HG03095 (cell line): Measurements from ENCODE around the gene FARSA.
"Not testable (repeated sequence)": the region's sequence is repeated elsewhere in the genome, so short reads cannot be mapped to it uniquely, and the experiment has no call there.

Source experiments
- ATAC-seq: cut with Tn5 transposase; IDR thresholded peaks from one replicate; pipeline ENCODE4 v1.9.1; 2021; ENCODE audit warnings: moderate library complexity; ENCODE audit not compliant: unreplicated experiment

Gene FARSA

DNA sequence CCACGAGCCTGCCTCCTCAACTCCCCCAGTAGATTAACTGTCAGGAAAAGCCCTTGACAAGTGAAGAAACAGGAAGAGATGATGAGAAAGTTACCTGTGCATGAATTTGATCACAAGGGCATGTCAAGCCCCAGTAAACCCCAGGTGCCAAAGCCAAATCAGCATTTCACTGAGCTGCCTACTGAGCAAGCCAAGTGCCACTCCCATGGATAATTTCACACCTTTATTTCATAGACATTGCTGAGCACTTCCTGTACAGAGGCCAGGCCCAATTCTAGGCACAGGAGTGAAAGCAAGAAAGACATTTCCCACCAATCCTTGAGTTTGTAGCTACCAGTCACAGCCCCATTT lies 21.1 kb upstream of the FARSA start:
- no peak for ATAC-seq

- no peak for ATAC-seq
Observed at GRCh38 chr19:12953799-12954611, 20.5 kb upstream of the FARSA start.

GRCh38 chr19:12953138-12953798 lies 19.8 kb upstream of the FARSA start:
- ATAC-seq, result no peak

DNA sequence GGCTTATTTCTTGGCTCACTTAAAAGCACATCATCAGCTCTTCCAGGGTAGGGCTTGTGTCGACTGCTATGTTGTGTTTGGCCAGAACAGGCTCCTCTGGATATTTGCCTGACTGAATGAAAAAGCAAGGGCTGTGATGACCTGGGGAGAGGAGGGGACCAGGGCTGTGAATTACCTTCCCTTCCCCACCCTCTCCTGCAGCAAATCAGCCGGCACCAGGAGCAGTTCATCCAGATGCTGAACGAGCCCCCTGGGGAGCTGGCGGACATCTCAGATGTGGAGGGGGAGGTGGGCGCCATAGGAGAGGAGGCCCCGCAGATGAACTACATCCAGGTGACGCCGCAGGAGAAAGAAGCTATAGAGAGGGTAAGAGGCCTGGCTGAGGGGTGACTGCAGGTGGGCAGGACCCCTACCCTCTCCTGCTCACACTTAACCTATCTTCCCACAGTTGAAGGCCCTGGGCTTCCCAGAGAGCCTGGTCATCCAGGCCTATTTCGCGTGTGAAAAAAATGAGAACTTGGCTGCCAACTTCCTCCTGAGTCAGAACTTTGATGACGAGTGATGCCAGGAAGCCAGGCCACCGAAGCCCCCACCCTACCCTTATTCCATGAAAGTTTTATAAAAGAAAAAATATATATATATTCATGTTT lies 19.1 kb upstream of the FARSA start:
- ATAC-seq, result no peak

DNA sequence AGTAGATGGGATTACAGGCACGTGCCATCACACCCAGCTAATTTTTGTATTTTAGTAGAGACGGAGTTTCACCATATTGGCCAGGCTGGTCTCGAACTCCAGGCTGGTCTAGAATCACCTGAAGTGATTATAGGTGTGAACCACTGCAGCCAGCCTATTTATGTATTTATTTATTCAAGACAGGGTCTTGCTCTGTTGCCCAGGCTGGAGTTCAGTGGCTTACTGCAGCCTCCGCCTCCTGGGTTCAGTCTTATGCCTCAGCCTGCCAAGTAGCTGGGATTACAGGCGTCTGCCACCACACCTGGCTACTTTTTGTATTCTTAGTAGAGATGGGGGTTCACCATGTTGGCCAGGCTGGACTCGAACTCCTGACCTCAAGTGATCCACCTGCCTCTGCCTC lies 18.5 kb upstream of the FARSA start:
- ATAC-seq, result not testable (repeated sequence)

GRCh38 chr19:12949363-12950283 lies 16.1 kb upstream of the FARSA start:
- no peak for ATAC-seq

DNA sequence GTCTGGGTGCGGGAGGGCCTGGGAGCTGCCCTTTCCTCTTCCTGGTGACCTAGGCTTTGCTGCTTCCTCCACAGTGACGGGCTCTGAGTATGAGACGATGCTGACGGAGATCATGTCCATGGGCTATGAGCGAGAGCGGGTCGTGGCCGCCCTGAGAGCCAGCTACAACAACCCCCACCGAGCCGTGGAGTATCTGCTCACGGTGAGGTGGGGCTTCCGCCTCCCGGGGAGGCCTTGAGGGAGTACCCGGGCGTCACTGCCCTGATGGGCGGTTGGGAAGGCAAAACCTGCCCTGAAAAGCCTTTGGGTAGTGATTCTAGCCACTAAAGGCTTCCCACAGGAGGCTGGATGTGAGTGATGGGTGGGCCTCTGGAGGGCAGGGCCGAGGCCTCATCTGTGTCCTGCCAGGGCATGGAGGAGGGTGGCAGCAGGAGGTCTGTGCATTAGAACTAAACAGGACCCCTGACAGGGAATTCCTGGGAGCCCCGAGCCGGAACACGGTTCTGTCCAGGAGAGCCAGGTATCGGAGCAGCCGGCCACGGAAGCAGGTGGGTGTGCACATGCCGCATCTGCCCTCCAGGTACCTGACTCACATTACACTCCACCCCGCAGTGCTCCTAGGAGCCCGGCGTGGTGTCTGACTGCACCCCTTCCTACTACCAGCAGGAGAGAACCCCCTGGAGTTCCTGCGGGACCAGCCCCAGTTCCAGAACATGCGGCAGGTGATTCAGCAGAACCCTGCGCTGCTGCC lies 15.3 kb upstream of the FARSA start:
- no peak for ATAC-seq

- ATAC-seq, result no peak
Observed at GRCh38 chr19:12947702-12948611, 14.4 kb upstream of the FARSA start.

GRCh38 chr19:12946731-12947496 lies 13.4 kb upstream of the FARSA start:
- no peak for ATAC-seq

GRCh38 chr19:12946092-12946721 lies 12.7 kb upstream of the FARSA start:
- peak; percentile 23 for ATAC-seq

- peak; percentile 59 for ATAC-seq
Observed at GRCh38 chr19:12945479-12946091, 12.1 kb upstream of the FARSA start, which contains the start of gene RAD23A. Gene RAD23A, plus strand, starts transcription at chr19:12945862. Its CDS starts 87 bp downstream, at chr19:12945949.

- ATAC-seq, result no peak
Observed at GRCh38 chr19:12944104-12944674, 10.7 kb upstream of the FARSA start.

DNA sequence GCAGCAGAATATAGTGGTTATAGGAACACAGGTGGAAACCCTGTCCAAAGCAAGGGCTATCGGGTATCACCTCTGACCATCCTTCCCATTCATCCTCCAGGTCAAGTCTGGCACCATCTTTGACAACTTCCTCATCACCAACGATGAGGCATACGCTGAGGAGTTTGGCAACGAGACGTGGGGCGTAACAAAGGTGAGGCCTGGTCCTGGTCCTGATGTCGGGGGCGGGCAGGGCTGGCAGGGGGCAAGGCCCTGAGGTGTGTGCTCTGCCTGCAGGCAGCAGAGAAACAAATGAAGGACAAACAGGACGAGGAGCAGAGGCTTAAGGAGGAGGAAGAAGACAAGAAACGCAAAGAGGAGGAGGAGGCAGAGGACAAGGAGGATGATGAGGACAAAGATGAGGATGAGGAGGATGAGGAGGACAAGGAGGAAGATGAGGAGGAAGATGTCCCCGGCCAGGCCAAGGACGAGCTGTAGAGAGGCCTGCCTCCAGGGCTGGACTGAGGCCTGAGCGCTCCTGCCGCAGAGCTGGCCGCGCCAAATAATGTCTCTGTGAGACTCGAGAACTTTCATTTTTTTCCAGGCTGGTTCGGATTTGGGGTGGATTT lies 10.0 kb upstream of the FARSA start:
- ATAC-seq, result no peak

- ATAC-seq, result no peak
Observed at GRCh38 chr19:12940897-12941296, 7.4 kb upstream of the FARSA start.

DNA sequence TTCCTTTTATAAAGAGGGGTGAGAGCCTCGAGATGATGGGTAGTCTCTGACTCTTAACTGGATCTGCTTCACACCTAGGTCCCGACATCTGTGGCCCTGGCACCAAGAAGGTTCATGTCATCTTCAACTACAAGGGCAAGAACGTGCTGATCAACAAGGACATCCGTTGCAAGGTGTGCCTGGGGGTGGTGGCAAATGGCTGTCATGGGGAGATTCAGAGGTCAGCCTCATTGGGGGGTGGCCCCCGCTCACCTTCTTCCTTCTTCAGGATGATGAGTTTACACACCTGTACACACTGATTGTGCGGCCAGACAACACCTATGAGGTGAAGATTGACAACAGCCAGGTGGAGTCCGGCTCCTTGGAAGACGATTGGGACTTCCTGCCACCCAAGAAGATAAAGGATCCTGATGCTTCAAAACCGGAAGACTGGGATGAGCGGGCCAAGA lies 6.5 kb upstream of the FARSA start:
- ATAC-seq, result no peak

GRCh38 chr19:12938779-12939601 lies 5.5 kb upstream of the FARSA start:
- ATAC-seq, result no peak
